ENCODE results near the gene LPP. TPM values are rescaled to one million over a fixed set of nuclear protein-coding genes. Genes with fewer than 3 reads are reported as not detected.

LPP gene
- total RNA-seq, 1 donor from 2014 or later: 184 TPM

DNA sequence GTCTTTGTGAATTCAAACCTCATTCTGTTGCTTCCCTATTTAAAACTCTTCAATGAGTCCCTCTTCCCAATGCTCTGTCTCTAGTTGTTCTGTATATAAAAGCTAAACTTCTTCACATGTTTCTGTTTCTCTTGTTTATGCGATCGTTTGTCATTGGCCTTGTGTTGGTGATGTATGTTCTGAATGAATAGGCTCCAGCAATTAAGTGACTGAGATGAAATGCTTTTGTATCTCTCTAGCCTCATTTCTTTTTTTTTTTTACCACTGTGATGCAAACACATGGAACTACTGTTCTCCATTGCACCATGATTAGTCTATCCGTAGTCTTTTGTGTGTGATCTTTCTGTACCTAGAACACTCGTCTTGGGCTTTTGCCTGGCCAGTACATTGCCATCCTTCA is 637.4 kb downstream of the LPP start:
- TF ChIP-seq, protein P1, sequence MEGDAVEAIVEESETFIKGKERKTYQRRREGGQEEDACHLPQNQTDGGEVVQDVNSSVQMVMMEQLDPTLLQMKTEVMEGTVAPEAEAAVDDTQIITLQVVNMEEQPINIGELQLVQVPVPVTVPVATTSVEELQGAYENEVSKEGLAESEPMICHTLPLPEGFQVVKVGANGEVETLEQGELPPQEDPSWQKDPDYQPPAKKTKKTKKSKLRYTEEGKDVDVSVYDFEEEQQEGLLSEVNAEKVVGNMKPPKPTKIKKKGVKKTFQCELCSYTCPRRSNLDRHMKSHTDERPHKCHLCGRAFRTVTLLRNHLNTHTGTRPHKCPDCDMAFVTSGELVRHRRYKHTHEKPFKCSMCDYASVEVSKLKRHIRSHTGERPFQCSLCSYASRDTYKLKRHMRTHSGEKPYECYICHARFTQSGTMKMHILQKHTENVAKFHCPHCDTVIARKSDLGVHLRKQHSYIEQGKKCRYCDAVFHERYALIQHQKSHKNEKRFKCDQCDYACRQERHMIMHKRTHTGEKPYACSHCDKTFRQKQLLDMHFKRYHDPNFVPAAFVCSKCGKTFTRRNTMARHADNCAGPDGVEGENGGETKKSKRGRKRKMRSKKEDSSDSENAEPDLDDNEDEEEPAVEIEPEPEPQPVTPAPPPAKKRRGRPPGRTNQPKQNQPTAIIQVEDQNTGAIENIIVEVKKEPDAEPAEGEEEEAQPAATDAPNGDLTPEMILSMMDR (IDR thresholded peaks at IDR 0.05): no peak
- Mint-ChIP-seq H3K4me3 (ENCODE audit: unreplicated experiment) (no peak overlapping the region), H3K36me3 (ENCODE audit: unreplicated experiment) (peaks cover 6% of the 10 kb centered on the region)

DNA sequence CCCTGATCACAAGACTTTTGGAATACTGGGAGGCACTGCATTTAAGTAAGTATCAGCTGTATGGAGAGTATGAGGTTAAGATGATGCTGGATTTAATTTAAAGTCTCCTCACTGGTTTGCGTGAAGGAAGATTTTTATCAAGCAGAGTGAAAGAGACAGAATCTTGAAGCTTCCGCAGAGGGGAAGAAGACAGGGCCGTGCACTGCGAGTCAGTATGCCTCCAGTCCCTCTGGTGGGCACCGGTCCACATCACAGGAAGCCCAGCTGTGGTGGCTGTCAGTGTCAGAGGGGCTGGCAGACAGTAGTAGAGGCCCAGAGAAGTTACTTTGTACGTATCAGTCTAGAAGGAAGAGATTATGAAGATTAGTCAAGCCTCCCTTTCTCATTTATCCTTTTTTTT is 638.8 kb downstream of the LPP start:
- H3K4me1 Mint-ChIP-seq (ENCODE audit: unreplicated experiment): peaks cover 22% of the 10 kb centered on the region
- peaks cover 6% of the 10 kb centered on the region for H3K36me3 Mint-ChIP-seq (ENCODE audit: unreplicated experiment)
- no peak for DNase-seq (ENCODE audit: extremely low spot score, unreplicated experiment)
- H3K27ac Mint-ChIP-seq (ENCODE audit: unreplicated experiment): peak overlapping the region; percentile 12
- TF ChIP-seq, protein P1 (IDR thresholded peaks at IDR 0.05): peak; percentile 47
- H3K27me3 Mint-ChIP-seq (ENCODE audit: unreplicated experiment): no peaks in the 10 kb centered on the region
- no peak overlapping the region for H3K4me3 Mint-ChIP-seq (ENCODE audit: unreplicated experiment)
- no peaks in the 10 kb centered on the region for H3K9me3 Mint-ChIP-seq (ENCODE audit: unreplicated experiment)

More for the DNA sequence above, 637.4 kb downstream of the LPP start:
- Mint-ChIP-seq H3K27ac (ENCODE audit: unreplicated experiment) (no peak overlapping the region), H3K4me1 (ENCODE audit: unreplicated experiment) (peaks cover 7% of the 10 kb centered on the region), H3K9me3 (ENCODE audit: unreplicated experiment) (no peaks in the 10 kb centered on the region), H3K27me3 (ENCODE audit: unreplicated experiment) (no peaks in the 10 kb centered on the region)
- no peak for DNase-seq (ENCODE audit: extremely low spot score, unreplicated experiment)

DNA sequence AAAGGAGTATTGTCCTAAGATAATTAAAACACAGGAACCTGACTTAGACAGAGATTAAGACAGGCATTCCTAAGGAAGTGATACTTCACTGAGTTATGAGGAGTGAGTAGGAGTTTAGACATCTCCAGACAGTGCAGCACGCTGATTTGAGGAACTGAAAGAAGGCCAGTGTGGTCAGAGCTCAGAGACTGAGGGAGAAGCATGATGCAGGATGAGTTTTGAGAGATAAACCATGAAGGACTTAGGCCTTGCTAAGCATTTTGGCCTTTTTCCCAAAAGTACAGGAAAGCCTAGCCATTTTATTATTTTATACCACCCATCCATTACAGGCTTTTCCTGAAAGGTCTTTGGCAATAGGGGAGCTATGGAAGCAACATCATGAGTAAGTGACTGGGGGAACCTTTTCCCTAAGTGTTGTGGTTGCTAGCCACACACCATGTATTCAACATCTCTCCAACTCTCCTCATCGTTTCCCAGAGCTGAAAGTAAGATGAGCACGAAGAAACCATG is 642.2 kb downstream of the LPP start:
- DNase-seq (ENCODE audit: extremely low spot score, unreplicated experiment): no peak

DNA sequence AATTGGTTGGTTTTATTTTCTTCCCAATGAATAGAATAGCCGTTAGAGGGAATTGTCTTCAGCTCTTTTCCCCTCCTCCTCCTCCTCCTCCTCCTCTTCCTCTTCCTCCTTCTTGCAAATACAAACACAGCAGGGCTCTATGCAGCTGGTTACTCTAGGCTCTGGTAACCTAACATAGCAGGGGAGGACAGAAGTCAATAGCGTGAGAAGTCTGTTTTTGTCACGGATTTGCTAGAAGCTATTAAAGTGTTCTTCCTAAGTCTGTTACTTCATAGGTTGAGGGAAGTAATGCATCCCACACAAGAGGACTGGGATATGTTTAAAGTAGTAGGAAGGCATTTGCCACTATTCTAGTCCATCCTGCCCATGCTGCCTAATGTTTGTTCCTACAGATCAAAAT is 643.1 kb downstream of the LPP start:
- no peak overlapping the region for H3K4me3 Mint-ChIP-seq (ENCODE audit: unreplicated experiment)
- peaks cover 37% of the 10 kb centered on the region for H3K4me1 Mint-ChIP-seq (ENCODE audit: unreplicated experiment)
- DNase-seq (ENCODE audit: extremely low spot score, unreplicated experiment): no peak
- peak overlapping the region; percentile 88 for H3K27ac Mint-ChIP-seq (ENCODE audit: unreplicated experiment)
- no peaks in the 10 kb centered on the region for H3K27me3 Mint-ChIP-seq (ENCODE audit: unreplicated experiment)
- TF ChIP-seq, protein P1 (IDR thresholded peaks at IDR 0.05): no peak
- H3K36me3 Mint-ChIP-seq (ENCODE audit: unreplicated experiment): peaks cover 9% of the 10 kb centered on the region
- H3K9me3 Mint-ChIP-seq (ENCODE audit: unreplicated experiment): no peaks in the 10 kb centered on the region

More for the DNA sequence above, 642.2 kb downstream of the LPP start:
- H3K27me3 Mint-ChIP-seq (ENCODE audit: unreplicated experiment): no peaks in the 10 kb centered on the region
- peaks cover 9% of the 10 kb centered on the region for H3K36me3 Mint-ChIP-seq (ENCODE audit: unreplicated experiment)
- peak overlapping the region; percentile 88 for H3K27ac Mint-ChIP-seq (ENCODE audit: unreplicated experiment)
- peaks cover 37% of the 10 kb centered on the region for H3K4me1 Mint-ChIP-seq (ENCODE audit: unreplicated experiment)
- H3K4me3 Mint-ChIP-seq (ENCODE audit: unreplicated experiment): no peak overlapping the region
- TF ChIP-seq, protein P1 (IDR thresholded peaks at IDR 0.05): no peak
- H3K9me3 Mint-ChIP-seq (ENCODE audit: unreplicated experiment): no peaks in the 10 kb centered on the region

DNA sequence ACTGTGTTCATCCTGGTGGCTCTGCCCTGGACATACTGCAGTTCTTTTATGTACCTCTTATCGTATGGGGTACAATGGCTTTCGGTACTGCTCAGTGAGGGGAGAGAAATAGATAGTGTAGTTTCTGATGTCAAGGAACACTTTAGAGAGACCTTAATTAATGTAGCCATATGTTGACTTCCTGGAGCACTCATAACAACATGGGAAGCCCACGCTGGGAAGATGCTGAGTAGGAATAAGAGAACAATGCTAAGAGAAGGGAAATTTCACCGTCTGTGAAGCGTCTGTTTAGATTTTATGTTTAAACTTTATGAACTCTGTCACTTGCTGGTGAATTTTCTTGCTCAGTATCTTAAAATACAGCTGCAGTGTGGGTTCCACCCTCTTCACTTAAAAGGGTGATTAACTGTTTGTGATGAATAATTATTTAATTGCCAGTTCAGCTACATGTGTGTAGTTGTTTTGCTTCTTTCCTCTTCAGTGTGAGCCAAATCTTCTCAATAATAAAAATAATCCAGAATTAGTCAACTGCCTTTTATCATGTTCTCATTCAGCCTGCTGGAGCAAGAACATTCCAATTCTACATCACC is 644.7 kb downstream of the LPP start:
- TF ChIP-seq, protein P1 (IDR thresholded peaks at IDR 0.05): no peak
- Mint-ChIP-seq H3K27me3 (ENCODE audit: unreplicated experiment) (no peaks in the 10 kb centered on the region), H3K4me3 (ENCODE audit: unreplicated experiment) (no peak overlapping the region), H3K27ac (ENCODE audit: unreplicated experiment) (no peak overlapping the region), H3K9me3 (ENCODE audit: unreplicated experiment) (no peaks in the 10 kb centered on the region), H3K4me1 (ENCODE audit: unreplicated experiment) (peaks cover 37% of the 10 kb centered on the region), H3K36me3 (ENCODE audit: unreplicated experiment) (peaks cover 4% of the 10 kb centered on the region)
- DNase-seq (ENCODE audit: extremely low spot score, unreplicated experiment): no peak

All from osteocyte (in vitro differentiated cells).